Rectal smooth muscle tissue (tissue), 1 donor: ENCODE data around the gene CARMIL3.
A peak's percentile ranks its signal among the peaks of the same experiment; 100 is the strongest.
"Not testable (repeated sequence)": the region's sequence is repeated elsewhere in the genome, so short reads cannot be mapped to it uniquely, and the experiment has no call there.

ENCODE experiments used
- H3K27ac ChIP-seq: one replicate; pipeline ENCODE4 v1.7.0; 2013; ENCODE audit warnings: low read depth, low read length, inconsistent platforms
- H3K27me3 ChIP-seq: one replicate; pipeline ENCODE4 v1.7.0; 2013; ENCODE audit warnings: low read length; ENCODE audit not compliant: control insufficient read depth, insufficient read depth
- H3K36me3 ChIP-seq: one replicate; pipeline ENCODE4 v1.7.0; 2013; ENCODE audit warnings: low read length; ENCODE audit not compliant: control insufficient read depth, insufficient read depth
- H3K4me1 ChIP-seq: one replicate; pipeline ENCODE4 v1.7.0; 2013; ENCODE audit warnings: low read length; ENCODE audit not compliant: control insufficient read depth, insufficient read depth
- H3K4me3 ChIP-seq: one replicate; pipeline ENCODE4 v1.7.0; 2013; ENCODE audit warnings: low read length
- H3K9ac ChIP-seq: one replicate; pipeline ENCODE4 v1.7.0; 2013; ENCODE audit warnings: low read length

CARMIL3 gene, protein sequence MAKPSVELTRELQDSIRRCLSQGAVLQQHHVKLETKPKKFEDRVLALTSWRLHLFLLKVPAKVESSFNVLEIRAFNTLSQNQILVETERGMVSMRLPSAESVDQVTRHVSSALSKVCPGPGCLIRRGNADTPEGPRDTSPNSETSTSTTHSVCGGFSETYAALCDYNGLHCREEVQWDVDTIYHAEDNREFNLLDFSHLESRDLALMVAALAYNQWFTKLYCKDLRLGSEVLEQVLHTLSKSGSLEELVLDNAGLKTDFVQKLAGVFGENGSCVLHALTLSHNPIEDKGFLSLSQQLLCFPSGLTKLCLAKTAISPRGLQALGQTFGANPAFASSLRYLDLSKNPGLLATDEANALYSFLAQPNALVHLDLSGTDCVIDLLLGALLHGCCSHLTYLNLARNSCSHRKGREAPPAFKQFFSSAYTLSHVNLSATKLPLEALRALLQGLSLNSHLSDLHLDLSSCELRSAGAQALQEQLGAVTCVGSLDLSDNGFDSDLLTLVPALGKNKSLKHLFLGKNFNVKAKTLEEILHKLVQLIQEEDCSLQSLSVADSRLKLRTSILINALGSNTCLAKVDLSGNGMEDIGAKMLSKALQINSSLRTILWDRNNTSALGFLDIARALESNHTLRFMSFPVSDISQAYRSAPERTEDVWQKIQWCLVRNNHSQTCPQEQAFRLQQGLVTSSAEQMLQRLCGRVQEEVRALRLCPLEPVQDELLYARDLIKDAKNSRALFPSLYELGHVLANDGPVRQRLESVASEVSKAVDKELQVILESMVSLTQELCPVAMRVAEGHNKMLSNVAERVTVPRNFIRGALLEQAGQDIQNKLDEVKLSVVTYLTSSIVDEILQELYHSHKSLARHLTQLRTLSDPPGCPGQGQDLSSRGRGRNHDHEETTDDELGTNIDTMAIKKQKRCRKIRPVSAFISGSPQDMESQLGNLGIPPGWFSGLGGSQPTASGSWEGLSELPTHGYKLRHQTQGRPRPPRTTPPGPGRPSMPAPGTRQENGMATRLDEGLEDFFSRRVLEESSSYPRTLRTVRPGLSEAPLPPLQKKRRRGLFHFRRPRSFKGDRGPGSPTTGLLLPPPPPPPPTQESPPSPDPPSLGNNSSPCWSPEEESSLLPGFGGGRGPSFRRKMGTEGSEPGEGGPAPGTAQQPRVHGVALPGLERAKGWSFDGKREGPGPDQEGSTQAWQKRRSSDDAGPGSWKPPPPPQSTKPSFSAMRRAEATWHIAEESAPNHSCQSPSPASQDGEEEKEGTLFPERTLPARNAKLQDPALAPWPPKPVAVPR (N-terminal part only)

DNA sequence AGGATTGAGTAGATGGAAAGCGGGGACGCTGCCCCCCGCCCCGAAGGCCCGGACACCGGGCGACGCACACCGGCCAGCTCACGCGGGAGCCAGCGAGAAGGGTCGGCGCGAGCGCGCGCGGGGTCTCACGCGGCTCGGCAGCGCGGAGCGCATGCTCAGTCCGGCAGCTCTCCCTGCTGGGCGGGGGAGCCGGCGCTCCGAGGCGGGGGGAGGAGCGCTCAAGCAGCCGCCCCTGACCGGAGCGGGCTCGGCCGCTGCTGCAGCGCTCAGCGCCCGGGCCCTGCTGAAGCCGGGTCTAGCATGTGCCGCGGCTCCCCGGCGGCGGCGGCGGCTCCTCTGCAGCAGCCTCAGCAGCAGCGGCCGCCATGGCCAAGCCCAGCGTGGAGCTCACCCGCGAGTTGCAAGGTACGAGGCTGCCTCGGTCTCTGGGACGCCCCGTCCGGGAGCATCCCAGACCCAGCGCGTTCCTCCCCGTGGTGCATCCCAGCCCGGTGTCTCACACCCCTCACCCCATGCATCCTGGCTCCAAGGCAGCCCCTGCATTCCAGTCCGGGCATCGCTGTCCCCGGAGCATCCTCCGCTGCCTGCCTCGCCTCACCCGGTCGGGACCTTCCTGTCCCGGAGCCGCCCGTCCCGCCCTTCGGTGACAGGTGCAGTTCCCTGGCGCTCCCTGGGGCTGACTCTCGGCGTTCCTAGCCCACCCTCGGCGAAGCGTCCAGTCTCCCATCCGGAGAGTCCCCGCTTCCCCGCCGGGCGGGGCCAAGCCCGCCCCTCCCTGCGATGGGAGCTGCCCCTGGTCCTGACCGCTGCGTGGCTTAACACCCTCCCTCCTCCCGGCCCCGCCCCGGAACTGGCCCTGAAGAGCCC, at the start of gene CARMIL3:
CARMIL3 (plus strand) TSS at position 221 of the 867 bp plus-strand sequence; CDS start at position 366, 145 bp downstream.
- H3K4me3 ChIP-seq, result peak within 1 kb of the TSS; percentile 73
- peak within 1 kb of the TSS; percentile 53 for H3K9ac ChIP-seq
- H3K36me3 ChIP-seq, result no peaks in the 10 kb centered on the region
- H3K27me3 ChIP-seq, result no peaks in the 10 kb centered on the region
- H3K27ac ChIP-seq, result peak within 1 kb of the TSS; percentile 65
- H3K4me1 ChIP-seq, result no peaks in the 10 kb centered on the region

- H3K9ac ChIP-seq, result not testable (repeated sequence)
- peak overlapping the region; percentile 58 for H3K27ac ChIP-seq
Measured at GRCh38 chr14:24006471-24006816, 45.4 kb upstream of the CARMIL3 start.

DNA sequence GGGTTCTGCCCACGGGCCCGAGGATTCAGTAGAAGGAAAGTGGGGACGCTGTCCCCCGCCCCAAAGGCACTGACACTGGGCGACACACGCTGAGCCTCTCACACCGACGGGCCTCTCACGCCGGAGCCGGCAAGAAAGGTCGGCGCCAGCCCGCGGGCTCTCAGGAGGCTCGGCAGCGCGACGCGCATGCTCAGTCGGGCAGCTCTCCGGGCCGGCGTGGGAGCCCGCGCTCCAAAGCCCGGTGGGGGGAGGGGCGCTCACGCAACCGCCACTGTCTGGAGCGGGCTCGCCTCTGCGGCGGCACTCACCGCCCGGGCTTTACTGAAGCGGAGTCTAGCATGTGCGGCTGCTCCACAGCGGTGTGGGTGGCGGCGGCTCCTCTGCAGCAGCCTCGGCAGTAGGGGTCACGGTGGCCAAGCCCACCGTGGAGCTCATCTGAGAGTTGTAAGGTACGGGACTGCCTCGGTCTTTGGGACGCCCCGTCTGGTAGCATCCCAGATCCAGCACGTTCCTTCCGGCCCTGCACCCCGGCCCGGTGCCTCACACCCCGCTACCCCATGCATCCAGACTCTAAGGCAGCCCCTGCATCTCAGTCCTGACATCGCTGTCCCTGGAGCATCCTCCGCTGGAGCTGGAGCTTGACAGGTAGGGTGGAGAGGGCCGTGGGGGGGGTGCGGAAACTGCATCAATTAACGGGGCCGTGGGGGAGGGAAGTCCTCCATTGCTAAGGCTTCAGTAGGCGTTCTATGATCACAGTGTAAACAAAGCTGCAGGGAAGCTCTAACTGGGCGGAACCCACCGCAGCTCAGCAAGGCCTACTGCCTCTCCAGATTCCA, 44.8 kb upstream of the CARMIL3 start:
- Histone ChIP-seq H3K4me3 (peak overlapping the region; percentile 59), H3K27ac (peak overlapping the region; percentile 58)
- not testable (repeated sequence) for H3K36me3 ChIP-seq, H3K4me1 ChIP-seq, H3K9ac ChIP-seq, H3K27me3 ChIP-seq

More at GRCh38 chr14:24006471-24006816, 45.4 kb upstream of the CARMIL3 start:
- not testable (repeated sequence) for H3K4me1 ChIP-seq, H3K36me3 ChIP-seq, H3K27me3 ChIP-seq
- peak overlapping the region; percentile 52 for H3K4me3 ChIP-seq

GRCh38 chr14:24011051-24011450, 40.8 kb upstream of the CARMIL3 start:
- H3K36me3 ChIP-seq, result no peaks in the 10 kb centered on the region
- H3K27me3 ChIP-seq, result no peaks in the 10 kb centered on the region
- H3K9ac ChIP-seq, result no peak overlapping the region
- no peak overlapping the region for H3K27ac ChIP-seq
- no peaks in the 10 kb centered on the region for H3K4me1 ChIP-seq
- no peak overlapping the region for H3K4me3 ChIP-seq

GRCh38 chr14:24012726-24013273, 39.0 kb upstream of the CARMIL3 start:
- H3K9ac ChIP-seq, H3K27ac ChIP-seq, H3K4me3 ChIP-seq, H3K4me1 ChIP-seq, H3K27me3 ChIP-seq, H3K36me3 ChIP-seq: not testable (repeated sequence)

GRCh38 chr14:24013654-24014514, 37.9 kb upstream of the CARMIL3 start:
- Histone ChIP-seq H3K4me1 (no peaks in the 10 kb centered on the region), H3K9ac (no peak overlapping the region), H3K27me3 (no peaks in the 10 kb centered on the region), H3K27ac (no peak overlapping the region), H3K36me3 (no peaks in the 10 kb centered on the region), H3K4me3 (no peak overlapping the region)

GRCh38 chr14:24015745-24016144, 36.1 kb upstream of the CARMIL3 start:
- H3K4me1 ChIP-seq, H3K4me3 ChIP-seq, H3K36me3 ChIP-seq, H3K9ac ChIP-seq, H3K27ac ChIP-seq, H3K27me3 ChIP-seq: not testable (repeated sequence)

- H3K9ac ChIP-seq, H3K27ac ChIP-seq, H3K27me3 ChIP-seq, H3K4me1 ChIP-seq, H3K4me3 ChIP-seq, H3K36me3 ChIP-seq: not testable (repeated sequence)
Measured at GRCh38 chr14:24018978-24019377, 32.8 kb upstream of the CARMIL3 start.

GRCh38 chr14:24019944-24020343, 31.9 kb upstream of the CARMIL3 start:
- not testable (repeated sequence) for H3K36me3 ChIP-seq, H3K27me3 ChIP-seq, H3K4me1 ChIP-seq, H3K27ac ChIP-seq, H3K9ac ChIP-seq, H3K4me3 ChIP-seq

- H3K27me3 ChIP-seq, H3K4me1 ChIP-seq, H3K9ac ChIP-seq, H3K4me3 ChIP-seq, H3K27ac ChIP-seq, H3K36me3 ChIP-seq: not testable (repeated sequence)
Measured at GRCh38 chr14:24020520-24020919, 31.3 kb upstream of the CARMIL3 start.
